ELR (cell line): ENCODE results near the gene CXCL11.
"Not testable (repeated sequence)": the region's sequence is repeated elsewhere in the genome, so short reads cannot be mapped to it uniquely, and the experiment has no call there.

Experiments used
- DNase-seq: peaks from one replicate; pipeline ENCODE4 v3.0.0-alpha.2; 2015; ENCODE audit warnings: low read depth

The CXCL11 gene

GRCh38 chr4:76035799-76036380 is at the start of gene CXCL11:
Gene CXCL11, minus strand, starts transcription at chr4:76036070. Its CDS starts 83 bp downstream, at chr4:76035987.
- DNase-seq, result peak; percentile 27

- no peak for DNase-seq
Observed at GRCh38 chr4:76084542-76084941, 48.7 kb upstream of the CXCL11 start.

GRCh38 chr4:76083386-76083988 is 47.6 kb upstream of the CXCL11 start:
- no peak for DNase-seq

GRCh38 chr4:76078033-76078613 is 42.3 kb upstream of the CXCL11 start:
- no peak for DNase-seq

- DNase-seq, result no peak
Observed at GRCh38 chr4:76074993-76075600, 39.2 kb upstream of the CXCL11 start.

GRCh38 chr4:76074468-76074867 is 38.6 kb upstream of the CXCL11 start, which contains the start of gene ART3:
Gene ART3, plus strand, starts transcription at chr4:76074709. Its CDS starts 1,181 bp downstream, at chr4:76075890.
- DNase-seq, result no peak

- no peak for DNase-seq
Observed at GRCh38 chr4:76072760-76073159, 36.9 kb upstream of the CXCL11 start.

- peak; percentile 77 for DNase-seq
Observed at GRCh38 chr4:76067652-76068286, 31.9 kb upstream of the CXCL11 start.

- DNase-seq, result no peak
Observed at GRCh38 chr4:76066546-76066945, 30.7 kb upstream of the CXCL11 start.

GRCh38 chr4:76061982-76062381 is 26.1 kb upstream of the CXCL11 start:
- no peak for DNase-seq

- no peak for DNase-seq
Observed at GRCh38 chr4:76061421-76061820, 25.6 kb upstream of the CXCL11 start.

GRCh38 chr4:76060506-76060905 is 24.6 kb upstream of the CXCL11 start:
- no peak for DNase-seq

- DNase-seq, result peak; percentile 68
Observed at GRCh38 chr4:76059750-76060149, 23.9 kb upstream of the CXCL11 start.

- no peak for DNase-seq
Observed at GRCh38 chr4:76058888-76059426, 23.1 kb upstream of the CXCL11 start.

- DNase-seq, result no peak
Observed at GRCh38 chr4:76058302-76058701, 22.4 kb upstream of the CXCL11 start.

- DNase-seq, result no peak
Observed at GRCh38 chr4:76055421-76055820, 19.6 kb upstream of the CXCL11 start.

GRCh38 chr4:76055016-76055415 is 19.1 kb upstream of the CXCL11 start:
- no peak for DNase-seq

GRCh38 chr4:76053730-76054129 is 17.9 kb upstream of the CXCL11 start:
- DNase-seq, result no peak

GRCh38 chr4:76050560-76051050 is 14.7 kb upstream of the CXCL11 start:
- not testable (repeated sequence) for DNase-seq

- not testable (repeated sequence) for DNase-seq
Observed at GRCh38 chr4:76049860-76050416, 14.1 kb upstream of the CXCL11 start.

- not testable (repeated sequence) for DNase-seq
Observed at GRCh38 chr4:76044686-76045085, 8.8 kb upstream of the CXCL11 start.

GRCh38 chr4:76043306-76043705 is 7.4 kb upstream of the CXCL11 start:
- not testable (repeated sequence) for DNase-seq
